Trophoblast cell (in vitro differentiated cells and primary cell): ENCODE measurements around the gene BNC1.
A peak's percentile ranks its signal among the peaks of the same experiment; 100 is the strongest.

Experiments
- DNase-seq, 2 donors: peaks; one replicate each; pipeline ENCODE4 v3.0.0-alpha.2; 2016
- H2AFZ ChIP-seq: 2 replicates; pipeline ENCODE4 v1.6.1; 2013; ENCODE audit warnings: low read length, moderate library complexity, mild to moderate bottlenecking; ENCODE audit not compliant: insufficient read depth, poor library complexity
- H2AK5ac ChIP-seq: 2 replicates; pipeline ENCODE4 v1.6.1; 2013; ENCODE audit warnings: mild to moderate bottlenecking, low read length
- H2BK120ac ChIP-seq: 2 replicates; pipeline ENCODE4 v1.6.1; 2013; ENCODE audit warnings: low read length, mild to moderate bottlenecking, moderate library complexity; ENCODE audit not compliant: insufficient read depth, poor library complexity
- H2BK12ac ChIP-seq: 2 replicates; pipeline ENCODE4 v1.6.1; 2013; ENCODE audit warnings: mild to moderate bottlenecking, low read length, moderate library complexity
- H2BK5ac ChIP-seq: 2 replicates; pipeline ENCODE4 v1.6.1; 2013; ENCODE audit warnings: low read length, low read depth, moderate library complexity, mild to moderate bottlenecking; ENCODE audit not compliant: poor library complexity
- H3K14ac ChIP-seq: 2 replicates; pipeline ENCODE4 v1.6.1; 2013; ENCODE audit warnings: mild to moderate bottlenecking, low read length
- H3K18ac ChIP-seq: 2 replicates; pipeline ENCODE4 v1.6.1; 2013; ENCODE audit warnings: mild to moderate bottlenecking, low read length
- H3K23ac ChIP-seq: 2 replicates; pipeline ENCODE4 v1.6.1; 2013; ENCODE audit warnings: low read length
- H3K27ac ChIP-seq: 2 replicates; pipeline ENCODE4 v1.5.1; 2013; ENCODE audit warnings: low read depth, mild to moderate bottlenecking, inconsistent platforms, low read length, moderate library complexity
- H3K27me3 ChIP-seq: 2 replicates; pipeline ENCODE4 v1.6.1; 2013; ENCODE audit warnings: inconsistent platforms, mild to moderate bottlenecking, low read length, moderate library complexity; ENCODE audit not compliant: insufficient read depth
- H3K36me3 ChIP-seq, 2 experiments: 1 replicate in 1 of 2; 2 replicates in 1 of 2; pipeline ENCODE4 v1.6.1; 2013; ENCODE audit warnings: low read length in 2 of 2, mild to moderate bottlenecking in 2 of 2, moderate library complexity in 1 of 2; ENCODE audit not compliant: insufficient read depth in 2 of 2, control insufficient read depth in 1 of 2
- H3K4ac ChIP-seq: 2 replicates; pipeline ENCODE4 v1.6.1; 2013; ENCODE audit warnings: low read depth, mild to moderate bottlenecking, low read length, moderate library complexity
- H3K4me1 ChIP-seq, 2 experiments: 1 replicate in 1 of 2; 2 replicates in 1 of 2; pipeline ENCODE4 v1.6.1; 2013; ENCODE audit warnings: low read length in 2 of 2, mild to moderate bottlenecking in 2 of 2, moderate library complexity in 1 of 2; ENCODE audit not compliant: insufficient read depth in 2 of 2, control insufficient read depth in 1 of 2
- H3K4me2 ChIP-seq: 2 replicates; pipeline ENCODE4 v1.6.1; 2013; ENCODE audit warnings: inconsistent platforms, mild to moderate bottlenecking, low read length, moderate library complexity
- H3K4me3 ChIP-seq: 2 replicates; pipeline ENCODE4 v1.5.1; 2013; ENCODE audit warnings: mild to moderate bottlenecking, low read depth, low read length, inconsistent platforms
- H3K79me1 ChIP-seq: one replicate; pipeline ENCODE4 v1.6.1; 2013; ENCODE audit warnings: low read length
- H3K79me2 ChIP-seq: 2 replicates; pipeline ENCODE4 v1.6.1; 2013; ENCODE audit warnings: low read length, mild to moderate bottlenecking; ENCODE audit not compliant: control insufficient read depth, insufficient read depth, poor library complexity
- H3K9ac ChIP-seq: 2 replicates; pipeline ENCODE4 v1.6.1; 2013; ENCODE audit warnings: mild to moderate bottlenecking, low read length
- H3K9me3 ChIP-seq: 2 replicates; pipeline ENCODE4 v1.6.1; 2013; ENCODE audit warnings: low read depth, mild to moderate bottlenecking, control low read depth, inconsistent platforms, low read length; ENCODE audit not compliant: insufficient read depth
- H4K12ac ChIP-seq: 2 replicates; pipeline ENCODE4 v1.6.1; 2013; ENCODE audit warnings: low read depth, mild to moderate bottlenecking, low read length, moderate library complexity
- H4K8ac ChIP-seq: 2 replicates; pipeline ENCODE4 v1.6.1; 2013; ENCODE audit warnings: low read depth, mild to moderate bottlenecking, low read length, moderate library complexity
- H4K91ac ChIP-seq: one replicate; pipeline ENCODE4 v1.6.1; 2013; ENCODE audit warnings: low read depth, mild to moderate bottlenecking, low read length, moderate library complexity
- WGBS: extraction: QIAGEN DNeasy Blood & Tissue Kit; methylation state at CpG from one replicate; pipeline ENCODE4 v1.1.7; 2013; ENCODE audit warnings: missing lambda C conversion rate; ENCODE audit not compliant: insufficient read length, insufficient coverage; ENCODE audit errors: extremely low coverage; 5-methylcytosine and 5-hydroxymethylcytosine counted together

BNC1 gene

DNA sequence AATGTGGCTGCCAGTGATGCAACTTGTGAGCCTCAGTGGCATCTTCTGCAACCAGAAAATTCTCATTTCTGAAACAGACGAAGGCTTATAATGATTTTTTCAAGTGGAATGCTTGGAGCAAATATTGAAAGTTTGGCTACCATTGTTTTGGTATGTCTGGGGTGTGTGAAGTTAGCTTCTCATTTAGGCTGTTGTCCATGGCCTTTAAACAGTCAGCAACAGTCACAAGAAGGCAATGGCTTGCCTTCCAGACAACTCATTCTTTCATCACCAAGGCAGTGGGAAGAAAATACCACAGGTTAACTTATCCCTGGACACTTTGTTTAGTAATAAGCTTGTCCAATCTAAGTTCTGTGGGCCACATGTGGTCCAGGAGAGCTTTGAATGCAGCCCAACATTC, 4.7 kb upstream of the BNC1 start:
- Histone ChIP-seq H3K23ac (no peak overlapping the region), H3K27me3 (no peaks in the 10 kb centered on the region), H4K12ac (no peak overlapping the region), H3K4me3 (no peak overlapping the region), H3K4ac (no peak overlapping the region), H4K91ac (no peak overlapping the region), H3K14ac (no peak overlapping the region), H3K27ac (no peak overlapping the region), H2BK12ac (no peak overlapping the region), H4K8ac (no peak overlapping the region), H3K4me1 (peaks cover 22 to 31% of the 10 kb centered on the region in 2 experiments), H2AK5ac (no peak overlapping the region), H3K4me2 (no peak overlapping the region), H2BK5ac (no peak overlapping the region), H2BK120ac (no peak overlapping the region), H3K79me2 (peaks cover 8% of the 10 kb centered on the region), H3K9me3 (no peaks in the 10 kb centered on the region), H3K9ac (no peak overlapping the region), H3K36me3 (no peaks in the 10 kb centered on the region), H3K79me1 (peaks cover 18% of the 10 kb centered on the region), H3K18ac (no peak overlapping the region), H2AFZ (no peak overlapping the region)
- no CpG with 5 or more reads among the region's 1 CpG for WGBS
- peak in 1 of 2 donors; percentile 10 for DNase-seq

DNA sequence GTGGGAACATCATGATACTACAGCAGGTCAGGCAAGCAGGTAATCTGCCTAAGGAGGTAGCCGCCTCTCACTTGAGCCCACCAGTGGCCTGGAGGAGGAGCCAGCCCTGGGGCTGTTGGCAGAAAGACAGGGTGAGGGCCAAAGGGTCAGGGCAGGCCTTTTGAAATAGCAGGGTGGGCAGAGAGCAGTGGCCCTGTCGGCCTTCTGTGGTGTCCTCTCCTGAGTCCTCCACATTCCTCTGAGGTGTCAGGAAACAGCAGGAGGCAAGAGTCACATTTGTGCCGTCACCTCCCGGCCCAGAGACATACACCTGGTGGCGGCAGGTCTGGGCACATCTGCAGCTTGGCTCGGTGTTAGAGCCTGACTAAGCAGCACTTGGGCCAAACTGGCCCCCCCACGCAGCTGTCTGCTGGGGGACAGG, 3.9 kb upstream of the BNC1 start:
- Histone ChIP-seq H2BK12ac (peak overlapping the region; percentile 25), H2BK5ac (peak overlapping the region; percentile 5), H3K18ac (peak overlapping the region; percentile 4), H3K23ac (no peak overlapping the region), H3K9me3 (no peaks in the 10 kb centered on the region), H3K36me3 (no peaks in the 10 kb centered on the region), H4K12ac (no peak overlapping the region), H3K4me1 (peaks cover 22 to 31% of the 10 kb centered on the region in 2 experiments), H4K91ac (peak overlapping the region; percentile 1), H3K27me3 (no peaks in the 10 kb centered on the region), H3K4me2 (no peak overlapping the region), H3K4ac (no peak overlapping the region), H3K27ac (peak overlapping the region; percentile 44), H3K14ac (peak overlapping the region; percentile 35), H4K8ac (no peak overlapping the region), H2AK5ac (peak overlapping the region; percentile 6), H2BK120ac (no peak overlapping the region), H3K9ac (no peak overlapping the region), H3K79me1 (peaks cover 25% of the 10 kb centered on the region), H3K4me3 (no peak overlapping the region), H3K79me2 (peaks cover 14% of the 10 kb centered on the region), H2AFZ (no peak overlapping the region)
- WGBS = no CpG with 5 or more reads among the region's 7 CpGs
- DNase-seq = peak; percentile 25 to 62

DNA sequence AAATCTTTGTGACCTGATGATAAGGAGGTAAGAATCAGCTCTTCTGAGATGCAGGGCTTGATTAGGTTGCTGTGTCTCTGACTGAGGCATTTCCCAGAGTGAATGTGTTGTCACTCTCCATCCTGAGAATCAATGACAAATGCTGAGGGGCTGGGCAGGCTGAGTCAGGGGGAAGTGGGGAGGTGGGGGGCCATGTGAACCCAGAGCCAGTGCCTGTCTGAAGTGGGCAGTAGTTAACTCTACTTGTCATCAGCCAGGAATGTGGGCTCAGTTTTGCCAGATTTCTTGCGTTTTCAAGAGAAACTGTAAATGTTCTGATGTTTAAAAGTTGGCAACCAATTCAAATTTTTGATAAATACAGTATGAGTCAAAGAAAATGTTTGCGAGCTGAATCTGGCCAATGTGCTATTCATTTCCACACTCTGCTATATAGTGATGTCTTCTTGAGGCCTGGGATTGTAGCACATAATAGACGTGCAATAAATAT, 3.1 kb upstream of the BNC1 start:
- Histone ChIP-seq H3K18ac (no peak overlapping the region), H3K4me2 (no peak overlapping the region), H3K4me3 (no peak overlapping the region), H3K9me3 (no peaks in the 10 kb centered on the region), H2BK12ac (no peak overlapping the region), H3K4ac (no peak overlapping the region), H3K9ac (no peak overlapping the region), H3K4me1 (peaks cover 22 to 31% of the 10 kb centered on the region in 2 experiments), H3K79me1 (peaks cover 29% of the 10 kb centered on the region), H4K8ac (no peak overlapping the region), H4K12ac (no peak overlapping the region), H3K79me2 (peaks cover 18% of the 10 kb centered on the region), H3K23ac (no peak overlapping the region), H3K27me3 (no peaks in the 10 kb centered on the region), H2BK5ac (no peak overlapping the region), H2AFZ (no peak overlapping the region), H2BK120ac (no peak overlapping the region), H3K27ac (no peak overlapping the region), H3K14ac (no peak overlapping the region), H3K36me3 (no peaks in the 10 kb centered on the region), H2AK5ac (no peak overlapping the region), H4K91ac (no peak overlapping the region)
- no CpG with 5 or more reads among the region's 3 CpGs for WGBS
- no peak for DNase-seq

DNA sequence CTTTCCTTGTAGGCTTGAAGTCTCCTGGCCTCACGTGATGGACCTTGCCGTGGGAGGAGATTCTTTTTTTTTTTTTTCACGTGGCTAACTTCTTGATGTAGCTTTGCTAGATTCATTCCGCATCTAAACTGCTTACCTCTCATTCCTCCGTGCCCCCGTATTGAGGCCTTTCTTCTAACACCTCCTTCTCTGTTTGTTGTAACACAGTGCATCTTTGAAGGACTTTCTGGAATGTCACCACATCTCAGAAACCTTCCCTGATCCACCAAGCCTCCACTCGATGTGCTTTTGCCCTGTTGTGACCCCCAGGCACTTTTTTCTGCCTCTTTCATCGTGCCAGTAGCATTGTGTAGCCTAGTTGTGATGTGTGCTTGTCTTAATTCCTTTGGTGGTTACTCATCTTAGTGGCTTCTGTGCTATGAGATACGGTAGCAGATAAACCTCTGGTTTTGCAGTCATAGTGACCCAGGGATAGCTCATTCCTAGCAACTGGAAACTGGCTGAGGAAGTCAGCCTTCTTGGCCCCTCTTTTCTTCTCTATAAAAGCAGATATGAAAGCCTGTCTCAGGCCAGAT, 1.6 kb upstream of the BNC1 start:
- H3K4me3 ChIP-seq = no peak overlapping the region
- no peak overlapping the region for H2AFZ ChIP-seq
- H3K23ac ChIP-seq = no peak overlapping the region
- peaks cover 18% of the 10 kb centered on the region for H3K79me2 ChIP-seq
- no peak overlapping the region for H3K4ac ChIP-seq
- peak overlapping the region; percentile 81 for H3K27ac ChIP-seq
- no peak overlapping the region for H4K12ac ChIP-seq
- peak; percentile 92 to 97 for DNase-seq
- H3K4me2 ChIP-seq = peak overlapping the region; percentile 86
- peaks cover 22 to 29% of the 10 kb centered on the region in 2 experiments for H3K4me1 ChIP-seq
- no CpG with 5 or more reads among the region's 9 CpGs for WGBS
- no peaks in the 10 kb centered on the region for H3K9me3 ChIP-seq
- H3K9ac ChIP-seq = no peak overlapping the region
- peak overlapping the region; percentile 27 for H4K8ac ChIP-seq
- peak overlapping the region; percentile 94 for H2BK12ac ChIP-seq
- H3K36me3 ChIP-seq = no peaks in the 10 kb centered on the region
- H3K14ac ChIP-seq = peak overlapping the region; percentile 65
- H2AK5ac ChIP-seq = peak overlapping the region; percentile 31
- H3K27me3 ChIP-seq = no peaks in the 10 kb centered on the region
- H4K91ac ChIP-seq = peak overlapping the region; percentile 93
- peak overlapping the region; percentile 93 for H2BK120ac ChIP-seq
- H2BK5ac ChIP-seq = peak overlapping the region; percentile 63
- H3K79me1 ChIP-seq = peaks cover 29% of the 10 kb centered on the region
- peak overlapping the region; percentile 50 for H3K18ac ChIP-seq
